ENCODE results near the gene TRAT1.
"Not testable (repeated sequence)": the region's sequence is repeated elsewhere in the genome, so short reads cannot be mapped to it uniquely, and the experiment has no call there.

Gene TRAT1

GRCh38 chr3:108806316-108806715, 16.3 kb upstream of the TRAT1 start:
- no peak for TF ChIP-seq CTCF (conservative IDR thresholded peaks at IDR 0.05)
- TF ChIP-seq ZFX (IDR thresholded peaks at IDR 0.05) = no peak
- H3K27ac ChIP-seq = no peak overlapping the region

- TF ChIP-seq ZFX (IDR thresholded peaks at IDR 0.05) (no peak), CTCF (conservative IDR thresholded peaks at IDR 0.05) (peak; percentile 53)
- no peak overlapping the region for H3K27ac ChIP-seq
Observed at GRCh38 chr3:108818404-108818803, 4.2 kb upstream of the TRAT1 start.

DNA sequence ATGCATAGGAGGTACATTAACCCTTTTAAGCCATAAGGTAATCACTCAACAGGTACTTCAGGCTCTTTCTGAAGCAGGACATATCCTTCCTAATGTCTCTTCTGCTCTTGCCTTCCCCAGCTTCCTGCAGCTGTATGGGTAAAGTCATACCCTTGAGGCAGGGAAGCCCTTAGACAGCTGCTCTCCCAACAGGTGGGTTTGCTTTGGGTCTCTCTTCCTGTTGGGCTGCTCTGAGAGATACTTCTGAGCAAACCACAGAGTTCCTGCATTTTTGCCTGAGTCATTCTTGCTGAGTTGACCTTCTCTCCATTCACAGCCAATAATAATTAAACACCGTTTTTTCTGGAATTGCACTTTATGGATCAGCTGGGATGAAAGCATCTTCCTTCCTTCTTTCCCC, 2.0 kb upstream of the TRAT1 start:
- no peak overlapping the region for H3K27ac ChIP-seq
- TF ChIP-seq ZFX (IDR thresholded peaks at IDR 0.05) (no peak), CTCF (conservative IDR thresholded peaks at IDR 0.05) (no peak)

- TF ChIP-seq CTCF (conservative IDR thresholded peaks at IDR 0.05) (no peak), ZFX (IDR thresholded peaks at IDR 0.05) (no peak)
- no peak overlapping the region for H3K27ac ChIP-seq
Observed at GRCh38 chr3:108823227-108823626, 641 bp downstream of the TRAT1 start.

GRCh38 chr3:108823803-108824202, 1.2 kb downstream of the TRAT1 start:
- not testable (repeated sequence) for H3K27ac ChIP-seq

- TF ChIP-seq CTCF (conservative IDR thresholded peaks at IDR 0.05) (no peak), ZFX (IDR thresholded peaks at IDR 0.05) (no peak)
- H3K27ac ChIP-seq = no peak overlapping the region
Observed at GRCh38 chr3:108826309-108827187, 4.0 kb downstream of the TRAT1 start.

DNA sequence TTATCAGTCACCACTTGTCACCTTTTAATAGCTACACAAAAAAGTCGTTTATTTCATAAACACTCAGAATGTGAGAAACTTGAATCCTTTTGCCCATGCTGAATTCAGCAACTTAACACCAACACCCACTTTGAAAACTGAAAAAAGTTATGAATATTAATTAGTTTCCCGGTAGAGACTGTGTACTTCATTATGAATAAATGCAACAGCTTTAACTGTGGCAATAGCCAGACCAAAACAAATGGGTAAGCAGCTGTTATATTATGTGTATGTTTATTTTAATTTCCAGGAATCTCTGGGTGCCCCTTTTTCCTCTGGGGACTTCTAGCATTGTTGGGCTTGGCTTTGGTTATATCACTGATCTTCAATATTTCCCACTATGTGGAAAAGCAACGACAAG, 7.8 kb downstream of the TRAT1 start:
- no peak overlapping the region for H3K27ac ChIP-seq
- TF ChIP-seq ZFX (IDR thresholded peaks at IDR 0.05) = no peak
- no peak for TF ChIP-seq CTCF (conservative IDR thresholded peaks at IDR 0.05)

All from C4-2B (cell line).